ENCODE measurements around the gene MUC15. TPM values are rescaled to one million over a fixed set of nuclear protein-coding genes. Genes with fewer than 3 reads are reported as not detected.

MUC15 gene
- total RNA-seq, 1 donor from 2014 or later, result not detected

DNA sequence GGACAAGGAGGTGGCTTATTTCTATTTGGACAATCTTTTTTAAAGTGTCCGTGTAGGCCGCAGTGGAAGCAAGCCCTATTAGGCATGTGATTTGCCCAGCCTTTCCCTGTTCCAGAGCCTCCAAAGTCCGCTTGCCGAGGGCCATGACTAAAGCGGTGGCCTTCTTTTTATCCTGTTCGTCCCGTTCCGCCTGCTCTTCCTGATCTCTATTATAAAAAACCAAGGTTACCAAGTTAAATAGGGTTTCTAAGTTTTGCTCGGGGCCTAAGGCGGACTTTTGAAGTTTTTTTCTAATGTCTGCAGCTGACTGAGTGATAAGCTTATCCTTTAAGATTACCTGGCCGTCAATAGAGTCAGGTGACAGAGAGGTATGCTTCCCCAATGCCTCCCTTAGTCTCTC, 21.6 kb upstream of the MUC15 start:
- no peak for DNase-seq (ENCODE audit: low read depth)
- TF ChIP-seq, protein P1, sequence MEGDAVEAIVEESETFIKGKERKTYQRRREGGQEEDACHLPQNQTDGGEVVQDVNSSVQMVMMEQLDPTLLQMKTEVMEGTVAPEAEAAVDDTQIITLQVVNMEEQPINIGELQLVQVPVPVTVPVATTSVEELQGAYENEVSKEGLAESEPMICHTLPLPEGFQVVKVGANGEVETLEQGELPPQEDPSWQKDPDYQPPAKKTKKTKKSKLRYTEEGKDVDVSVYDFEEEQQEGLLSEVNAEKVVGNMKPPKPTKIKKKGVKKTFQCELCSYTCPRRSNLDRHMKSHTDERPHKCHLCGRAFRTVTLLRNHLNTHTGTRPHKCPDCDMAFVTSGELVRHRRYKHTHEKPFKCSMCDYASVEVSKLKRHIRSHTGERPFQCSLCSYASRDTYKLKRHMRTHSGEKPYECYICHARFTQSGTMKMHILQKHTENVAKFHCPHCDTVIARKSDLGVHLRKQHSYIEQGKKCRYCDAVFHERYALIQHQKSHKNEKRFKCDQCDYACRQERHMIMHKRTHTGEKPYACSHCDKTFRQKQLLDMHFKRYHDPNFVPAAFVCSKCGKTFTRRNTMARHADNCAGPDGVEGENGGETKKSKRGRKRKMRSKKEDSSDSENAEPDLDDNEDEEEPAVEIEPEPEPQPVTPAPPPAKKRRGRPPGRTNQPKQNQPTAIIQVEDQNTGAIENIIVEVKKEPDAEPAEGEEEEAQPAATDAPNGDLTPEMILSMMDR (IDR thresholded peaks at IDR 0.05; ENCODE audit: insufficient read depth, low read length, poor library complexity, severe bottlenecking), result no peak
- Histone ChIP-seq H3K4me3 (ENCODE audit: low read depth, low read length) (no peak overlapping the region), H3K36me3 (ENCODE audit: control insufficient read depth, insufficient read depth, low read length) (no peaks in the 10 kb centered on the region), H3K27me3 (ENCODE audit: control insufficient read depth, insufficient read depth, low read length) (no peaks in the 10 kb centered on the region)

DNA sequence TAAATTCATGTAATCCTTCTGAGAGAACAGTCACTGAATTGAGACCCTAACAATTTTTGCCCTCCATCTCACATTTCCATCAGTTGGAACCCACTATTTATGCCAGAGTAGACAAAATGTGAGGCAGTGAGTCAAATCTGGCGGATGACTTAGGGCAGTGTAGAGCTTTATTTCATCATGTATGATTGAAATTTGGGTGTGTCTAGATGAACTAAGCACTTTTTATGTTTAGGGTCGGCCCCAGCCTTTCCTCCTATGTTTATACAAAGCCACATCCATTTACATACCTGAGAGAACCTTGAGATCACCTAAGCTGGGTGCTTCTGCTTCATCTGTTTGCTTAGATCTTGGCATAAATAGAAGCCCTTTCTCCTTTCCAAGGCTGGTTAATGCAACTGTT, 15.0 kb upstream of the MUC15 start:
- TF ChIP-seq, protein P1 (IDR thresholded peaks at IDR 0.05; ENCODE audit: insufficient read depth, low read length, poor library complexity, severe bottlenecking), result no peak
- H3K4me3 ChIP-seq (ENCODE audit: low read depth, low read length), result no peak overlapping the region
- no peaks in the 10 kb centered on the region for H3K27me3 ChIP-seq (ENCODE audit: control insufficient read depth, insufficient read depth, low read length)
- no peak for DNase-seq (ENCODE audit: low read depth)
- no peaks in the 10 kb centered on the region for H3K36me3 ChIP-seq (ENCODE audit: control insufficient read depth, insufficient read depth, low read length)

DNA sequence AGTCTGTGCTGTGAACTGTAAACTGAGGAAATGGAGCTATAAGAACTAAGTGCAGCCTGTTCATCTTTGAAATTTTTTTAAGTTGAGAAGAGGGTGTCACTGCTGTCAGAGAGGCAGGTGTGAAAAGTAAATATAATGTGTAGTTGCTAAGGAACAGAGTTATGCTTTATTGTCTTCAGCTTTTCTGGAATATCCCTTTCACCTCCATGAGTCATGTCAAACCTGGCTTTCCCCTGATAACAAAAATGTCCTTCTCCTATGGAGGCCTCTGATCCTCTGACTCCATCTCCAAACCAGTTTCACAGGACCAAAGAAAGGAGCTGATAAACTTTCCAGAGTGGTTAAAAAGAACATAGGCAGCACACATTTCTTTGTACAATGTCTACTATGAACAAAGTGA, 12.8 kb upstream of the MUC15 start:
- Histone ChIP-seq H3K27me3 (ENCODE audit: control insufficient read depth, insufficient read depth, low read length) (no peaks in the 10 kb centered on the region), H3K4me3 (ENCODE audit: low read depth, low read length) (no peak overlapping the region), H3K36me3 (ENCODE audit: control insufficient read depth, insufficient read depth, low read length) (no peaks in the 10 kb centered on the region)
- TF ChIP-seq, protein P1 (IDR thresholded peaks at IDR 0.05; ENCODE audit: insufficient read depth, low read length, poor library complexity, severe bottlenecking), result no peak
- DNase-seq (ENCODE audit: low read depth), result no peak

DNA sequence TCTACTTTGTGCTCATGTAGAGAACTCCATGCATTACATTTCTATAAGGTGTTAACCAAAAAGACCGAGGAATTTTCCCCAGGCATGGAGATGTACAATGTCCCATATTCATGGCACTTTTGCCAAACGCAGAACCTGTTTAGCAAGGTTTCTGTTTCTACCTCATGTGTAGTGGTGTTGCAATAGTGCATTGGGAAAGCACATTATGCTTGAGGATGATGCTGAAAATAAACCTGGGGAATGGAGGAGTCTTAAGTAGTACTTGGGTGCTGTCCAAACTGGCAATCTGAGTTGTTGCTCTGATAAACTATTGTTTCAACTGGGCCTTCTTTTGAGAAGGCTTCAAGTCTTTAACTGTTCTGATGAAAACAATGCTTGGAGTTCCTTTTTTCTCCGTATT, 11.5 kb upstream of the MUC15 start:
- Histone ChIP-seq H3K4me3 (ENCODE audit: low read depth, low read length) (no peak overlapping the region), H3K27me3 (ENCODE audit: control insufficient read depth, insufficient read depth, low read length) (no peaks in the 10 kb centered on the region), H3K36me3 (ENCODE audit: control insufficient read depth, insufficient read depth, low read length) (no peaks in the 10 kb centered on the region)
- DNase-seq (ENCODE audit: low read depth), result no peak
- TF ChIP-seq, protein P1 (IDR thresholded peaks at IDR 0.05; ENCODE audit: insufficient read depth, low read length, poor library complexity, severe bottlenecking), result no peak

DNA sequence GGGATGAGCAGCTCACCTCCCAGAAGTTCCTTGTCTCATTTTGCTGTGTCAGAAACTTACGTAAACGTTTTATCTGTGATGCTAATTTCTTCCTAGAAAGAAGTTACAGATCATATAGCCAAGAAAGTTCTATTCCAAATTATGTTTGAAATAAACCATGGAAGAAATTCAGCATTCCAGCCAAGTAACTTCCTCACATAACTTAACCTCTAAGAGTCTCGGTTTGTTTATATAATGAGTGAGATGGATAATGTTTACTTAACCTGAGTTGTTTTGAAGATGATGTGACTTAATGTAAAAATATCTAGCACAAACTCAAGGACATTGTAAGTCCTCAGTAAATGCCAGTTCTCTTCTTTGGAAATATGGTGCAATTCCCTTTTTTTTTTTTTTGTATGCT, 8.9 kb upstream of the MUC15 start:
- Histone ChIP-seq H3K36me3 (ENCODE audit: control insufficient read depth, insufficient read depth, low read length) (no peaks in the 10 kb centered on the region), H3K27me3 (ENCODE audit: control insufficient read depth, insufficient read depth, low read length) (no peaks in the 10 kb centered on the region), H3K4me3 (ENCODE audit: low read depth, low read length) (no peak overlapping the region)
- TF ChIP-seq, protein P1 (IDR thresholded peaks at IDR 0.05; ENCODE audit: insufficient read depth, low read length, poor library complexity, severe bottlenecking), result no peak
- DNase-seq (ENCODE audit: low read depth), result no peak

DNA sequence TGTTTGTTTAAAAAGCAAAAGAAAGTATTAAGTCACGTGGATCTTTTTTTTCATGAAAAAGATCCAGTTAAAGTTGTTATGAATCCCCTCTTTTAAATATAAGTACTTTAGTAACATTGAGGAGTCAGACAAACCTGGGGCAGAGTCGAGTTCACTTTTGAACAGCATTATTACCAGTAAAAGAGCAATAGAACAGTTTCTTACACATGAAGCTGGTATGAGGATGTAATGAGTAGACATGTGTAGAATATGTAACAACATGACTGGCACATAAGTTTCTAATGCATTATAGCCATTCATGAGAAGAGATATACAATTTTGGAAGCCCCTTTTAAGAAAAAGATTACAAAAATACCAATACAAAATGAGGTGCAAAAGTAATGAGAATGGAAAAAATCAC, 7.6 kb upstream of the MUC15 start:
- no peaks in the 10 kb centered on the region for H3K27me3 ChIP-seq (ENCODE audit: control insufficient read depth, insufficient read depth, low read length)
- no peak for DNase-seq (ENCODE audit: low read depth)
- H3K36me3 ChIP-seq (ENCODE audit: control insufficient read depth, insufficient read depth, low read length), result no peaks in the 10 kb centered on the region
- H3K4me3 ChIP-seq (ENCODE audit: low read depth, low read length), result no peak overlapping the region
- TF ChIP-seq, protein P1 (IDR thresholded peaks at IDR 0.05; ENCODE audit: insufficient read depth, low read length, poor library complexity, severe bottlenecking), result no peak
